Umbilical cord (tissue), 2 donors: ENCODE data around the gene AKAP11. TPM values are rescaled to one million over a fixed set of nuclear protein-coding genes. Genes with fewer than 3 reads are reported as not detected.

Experiments used
- DNase-seq: peaks from one replicate; pipeline ENCODE4 v3.0.0-alpha.2; 2015; ENCODE audit warnings: low spot score
- total RNA-seq: library from RNA; depleted of rRNA; stranded (reverse); fragments of >200 nt; gene quantifications from one replicate; pipeline ENCODE4 v1.2.3, GENCODE V29; 2014; ENCODE audit warnings: low replicate concordance; ENCODE audit not compliant: insufficient read depth

AKAP11 gene
- total RNA-seq, 1 donor from 2014 or later = 53.0 TPM

DNA sequence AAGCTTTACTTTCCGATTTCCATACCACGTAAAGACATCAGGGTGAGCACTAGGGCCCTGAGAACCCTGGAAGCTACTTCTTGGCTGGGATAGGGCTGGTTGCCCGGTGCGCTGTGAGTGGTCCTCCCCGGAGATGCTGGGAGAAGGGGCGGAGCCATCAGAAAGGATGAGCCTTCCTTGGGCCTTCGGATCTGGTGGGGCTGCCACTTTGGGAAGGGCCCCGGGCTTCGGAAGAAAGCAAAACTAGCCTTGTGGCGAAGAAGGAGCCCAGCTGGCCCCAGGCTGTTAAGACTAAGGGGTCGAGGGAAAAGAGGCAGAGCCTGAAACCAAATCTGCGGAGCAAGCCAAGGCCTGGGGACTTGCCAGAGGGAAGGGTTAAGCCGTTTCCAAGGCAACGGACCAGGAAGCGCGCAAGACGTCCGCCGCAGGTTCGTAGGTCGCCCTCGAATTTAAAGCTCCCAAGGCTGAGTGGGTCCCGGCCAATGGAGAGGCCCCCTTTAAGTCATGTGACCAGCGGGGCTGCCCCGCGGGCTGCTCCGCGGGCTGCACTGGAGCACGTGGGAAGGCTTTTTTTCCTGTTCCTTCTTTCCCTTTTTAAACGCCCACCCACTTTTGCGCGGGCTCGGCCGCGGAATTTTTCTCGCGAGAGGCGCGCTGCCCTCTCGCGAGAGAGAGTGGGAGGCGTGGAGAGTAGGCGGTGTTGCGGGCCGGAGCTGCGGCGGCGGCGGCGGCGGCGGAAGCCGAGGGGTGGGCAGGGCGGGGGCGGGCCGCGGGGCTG lies 426 bp upstream of the AKAP11 start:
- peak; percentile 99 for DNase-seq

DNA sequence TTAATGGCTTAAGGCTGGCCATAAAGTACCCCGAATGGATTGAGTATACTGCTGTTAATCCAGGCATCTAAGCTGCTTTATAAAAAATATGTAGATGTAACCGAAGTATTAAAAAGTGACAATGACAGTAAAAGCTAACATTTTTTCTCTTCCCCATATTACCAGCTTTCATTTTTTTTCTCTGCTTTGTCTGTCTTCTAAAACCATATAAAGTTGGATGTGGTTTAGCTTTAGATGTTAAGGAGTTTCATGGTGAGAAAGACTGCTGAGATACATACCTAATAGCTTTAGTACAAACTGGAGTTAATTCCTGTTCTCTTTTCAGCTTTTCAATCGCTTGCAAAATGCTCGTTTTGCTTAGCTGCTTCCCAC lies 838 bp downstream of the AKAP11 start:
- no peak for DNase-seq

GRCh38 chr13:42274386-42275097 lies 2.6 kb downstream of the AKAP11 start:
- DNase-seq = no peak

DNA sequence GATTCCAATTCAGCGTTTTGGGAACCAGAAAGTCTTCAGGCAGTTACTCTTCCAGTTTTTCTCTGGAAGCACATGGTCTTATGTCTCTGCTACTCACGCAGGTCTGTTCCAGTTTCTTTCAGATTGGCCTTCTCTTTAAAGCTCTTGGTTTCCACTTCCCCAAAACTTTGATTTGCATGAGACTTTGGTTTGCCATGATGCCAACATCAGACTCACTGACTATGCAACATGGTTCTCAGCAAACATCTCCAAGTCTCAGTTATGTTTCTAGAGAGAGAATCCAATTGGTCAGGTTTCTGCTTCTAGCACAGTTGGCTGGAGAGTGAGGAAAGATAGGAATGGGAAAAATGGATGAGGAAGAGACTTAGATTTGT lies 3.1 kb downstream of the AKAP11 start:
- no peak for DNase-seq

DNA sequence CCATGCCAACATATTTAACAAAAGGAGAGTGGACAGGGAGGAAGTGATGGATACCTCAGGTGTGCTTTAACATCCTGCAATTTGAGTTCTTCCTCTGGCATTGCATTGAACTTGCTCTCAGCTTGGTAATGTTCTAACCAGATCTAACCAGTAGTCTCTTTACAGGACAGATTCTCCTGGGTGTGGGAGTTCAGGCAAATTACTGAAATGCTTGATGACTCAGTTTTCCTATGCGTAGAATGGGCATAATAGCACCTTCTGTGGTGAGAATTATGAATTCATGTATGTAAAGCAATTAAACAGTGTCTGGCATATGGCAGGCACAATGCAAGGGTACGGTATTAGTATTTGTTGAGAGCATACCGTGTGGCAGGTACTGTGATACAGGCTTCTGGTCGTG lies 3.6 kb downstream of the AKAP11 start:
- no peak for DNase-seq

- DNase-seq = peak; percentile 85
Measured at GRCh38 chr13:42276683-42277082, 4.7 kb downstream of the AKAP11 start.

DNA sequence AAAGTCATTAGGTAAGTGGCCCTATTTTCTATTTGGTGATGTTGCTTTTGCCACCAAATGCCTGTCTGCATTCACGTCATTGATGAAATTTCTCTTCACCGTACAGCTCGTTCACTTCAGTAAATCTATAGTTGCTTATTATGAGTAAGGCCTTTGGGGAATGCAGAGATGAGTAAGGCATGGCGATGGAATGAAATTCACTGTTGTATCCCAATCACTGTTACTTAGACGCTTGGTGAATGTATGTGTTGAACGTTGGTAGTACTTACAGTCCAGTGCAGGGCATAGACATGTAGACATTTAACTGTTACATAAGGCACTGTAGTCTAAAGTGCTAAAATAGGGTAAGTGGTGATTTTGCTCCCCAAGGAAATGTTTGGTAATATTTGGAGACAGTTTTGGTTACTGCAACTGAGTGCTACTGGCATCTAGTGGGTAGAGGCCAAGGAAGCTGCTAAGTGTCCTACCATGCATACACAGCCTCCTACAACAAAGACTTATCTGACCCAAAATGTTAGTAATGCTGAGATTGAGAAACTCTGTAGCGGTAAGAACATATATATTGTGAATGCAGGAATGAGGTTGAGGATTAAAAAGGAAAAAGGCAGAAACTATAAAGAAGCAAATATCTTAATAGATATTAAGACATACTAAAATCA lies 5.8 kb downstream of the AKAP11 start:
- no peak for DNase-seq

GRCh38 chr13:42279080-42279479 lies 7.1 kb downstream of the AKAP11 start:
- no peak for DNase-seq

- DNase-seq = no peak
Measured at GRCh38 chr13:42279986-42280385, 8.0 kb downstream of the AKAP11 start.

DNA sequence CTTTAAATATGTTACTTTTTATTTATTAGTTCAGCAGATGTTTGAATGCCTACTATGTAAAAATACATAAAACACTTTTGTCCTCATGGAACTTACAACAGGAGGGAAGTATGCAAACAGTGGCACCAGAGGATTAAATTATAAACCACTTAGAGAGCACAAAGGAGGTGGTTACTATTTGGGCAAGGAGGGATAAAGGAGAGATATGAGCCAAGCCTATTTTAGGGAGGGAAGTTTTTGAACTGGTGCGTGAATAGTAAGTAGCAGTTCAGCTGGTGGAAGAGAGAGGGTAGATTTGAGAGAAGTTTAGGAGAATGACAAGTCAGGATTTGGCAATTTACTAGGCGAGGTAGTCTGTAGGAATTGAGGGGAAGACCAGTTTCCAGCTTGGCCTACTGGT lies 8.6 kb downstream of the AKAP11 start:
- no peak for DNase-seq

DNA sequence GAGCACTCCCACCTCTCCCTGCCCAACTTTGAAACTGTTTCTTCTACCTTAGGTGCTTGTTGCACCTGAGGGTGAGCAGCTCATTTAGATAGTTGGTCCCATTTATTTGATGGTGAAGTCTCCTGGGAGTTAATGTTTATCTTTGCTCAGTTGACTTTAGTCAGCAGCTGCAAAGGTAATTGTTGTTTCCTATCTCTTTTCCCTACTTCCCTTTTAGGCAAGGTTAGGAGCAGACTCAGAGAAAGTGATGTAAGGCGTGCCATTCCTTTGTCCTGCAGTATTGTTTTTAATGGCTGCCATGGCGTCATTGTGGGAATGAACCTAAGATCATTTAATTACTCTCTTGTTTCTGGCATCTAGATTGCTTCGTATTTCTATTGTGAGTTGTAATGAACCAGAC lies 11.6 kb downstream of the AKAP11 start:
- no peak for DNase-seq

- DNase-seq = no peak
Measured at GRCh38 chr13:42284068-42284467, 12.1 kb downstream of the AKAP11 start.

GRCh38 chr13:42298392-42298791 lies 26.4 kb downstream of the AKAP11 start:
- DNase-seq = no peak

DNA sequence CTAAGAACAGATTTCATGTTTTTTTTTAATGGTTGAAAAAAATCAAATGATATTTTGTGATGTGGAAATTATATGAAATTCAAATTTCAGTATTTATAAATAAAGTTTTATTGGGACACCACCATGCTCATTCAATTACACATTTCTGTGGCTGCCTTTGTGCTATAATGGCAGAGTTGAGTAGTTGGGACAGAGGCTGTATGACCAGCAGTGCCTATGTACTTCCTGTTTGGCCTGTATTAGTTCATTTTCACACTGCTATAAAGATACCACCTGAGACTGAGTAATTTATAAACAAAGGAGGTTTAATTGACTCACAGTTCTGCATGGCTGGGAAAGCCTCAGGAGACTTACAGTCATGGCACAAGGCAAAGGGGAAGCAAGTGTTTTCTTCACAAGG lies 33.6 kb downstream of the AKAP11 start:
- no peak for DNase-seq

- no peak for DNase-seq
Measured at GRCh38 chr13:42307461-42307860, 35.5 kb downstream of the AKAP11 start.

- no peak for DNase-seq
Measured at GRCh38 chr13:42312817-42313431, 41.0 kb downstream of the AKAP11 start.

- DNase-seq = no peak
Measured at GRCh38 chr13:42318570-42318969, 46.6 kb downstream of the AKAP11 start.

DNA sequence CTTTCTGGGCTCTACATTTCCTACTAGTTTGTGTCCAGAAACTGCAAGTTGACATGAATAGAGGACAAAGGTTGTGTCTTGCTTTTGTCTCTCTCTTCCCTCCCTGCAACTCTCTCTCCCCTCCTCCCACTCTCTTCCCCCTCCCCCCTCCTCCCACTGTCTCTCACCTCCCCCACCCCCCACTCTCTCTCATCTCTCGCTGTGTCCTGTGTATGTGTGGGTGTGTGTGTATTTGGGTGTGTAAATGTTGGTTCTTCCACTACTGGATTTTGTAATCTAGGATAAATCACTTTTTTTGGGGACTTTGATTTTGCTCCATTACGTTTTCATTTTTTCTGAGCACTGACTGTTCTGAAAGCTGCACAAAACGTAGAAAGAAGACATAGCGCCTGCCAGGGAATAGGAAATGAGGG lies 48.4 kb downstream of the AKAP11 start:
- DNase-seq = no peak

DNA sequence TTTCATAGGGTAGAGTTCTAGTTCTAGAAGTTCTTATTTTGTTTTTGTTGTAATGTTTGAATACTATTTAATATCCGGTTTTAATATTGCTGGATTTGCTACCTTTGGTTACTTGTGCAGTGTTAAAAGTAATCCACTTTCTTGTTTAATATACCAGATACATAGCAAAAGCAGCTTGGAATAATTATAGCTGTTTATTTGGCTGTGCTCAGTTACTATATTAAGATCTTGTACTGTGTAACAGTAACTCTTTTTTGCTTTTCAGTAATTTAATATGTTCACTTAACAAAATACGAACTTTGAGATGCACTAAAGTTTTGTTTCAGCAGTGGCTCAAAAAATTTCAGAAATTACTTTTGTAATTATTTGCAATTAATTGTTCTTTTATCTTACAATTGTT lies 50.9 kb downstream of the AKAP11 start:
- DNase-seq = no peak

- peak; percentile 62 for DNase-seq
Measured at GRCh38 chr13:42324704-42325103, 52.8 kb downstream of the AKAP11 start.

DNA sequence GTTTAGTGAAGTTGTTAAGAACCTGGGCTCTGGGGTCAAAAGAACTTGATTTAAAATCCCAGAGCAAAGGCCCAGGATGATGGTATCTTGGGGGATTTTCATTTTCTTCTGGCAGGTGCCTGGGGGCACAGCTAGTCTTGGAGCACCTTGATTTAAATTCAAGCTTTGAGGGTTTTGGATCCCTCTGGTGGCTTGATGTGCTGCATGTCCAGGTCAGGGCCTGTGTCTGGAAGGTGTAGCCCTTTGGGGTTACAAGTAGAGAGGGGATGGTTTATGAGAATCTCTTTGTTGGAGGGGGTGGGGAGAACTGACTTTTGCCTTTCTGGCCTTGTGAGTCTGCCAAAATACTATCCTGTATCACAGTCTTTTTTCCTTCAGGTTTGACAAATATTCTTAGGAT lies 55.8 kb downstream of the AKAP11 start:
- DNase-seq = no peak

DNA sequence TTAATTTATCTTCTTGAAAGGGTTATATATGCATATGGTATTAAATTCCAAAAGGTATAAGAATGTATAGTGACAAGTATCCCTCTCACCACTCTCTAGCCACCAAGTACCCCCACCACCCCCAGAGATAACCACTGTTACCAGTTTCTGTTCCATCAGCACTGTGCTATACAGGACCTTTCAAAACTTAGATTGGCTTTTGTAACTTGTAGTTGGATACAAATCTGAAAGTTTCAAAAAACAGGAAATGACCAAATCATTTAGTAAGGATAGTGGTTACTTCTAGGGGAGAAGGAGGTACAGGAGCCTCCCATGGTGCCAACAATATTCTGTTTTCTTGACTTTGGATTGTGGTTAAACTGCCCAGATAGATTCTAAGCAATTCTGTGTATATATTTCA lies 56.7 kb downstream of the AKAP11 start:
- DNase-seq = no peak
